GM10248 (cell line): ENCODE data around the gene TGFBR3L.
"Not testable (repeated sequence)": the region's sequence is repeated elsewhere in the genome, so short reads cannot be mapped to it uniquely, and the experiment has no call there.

Experiments
- CTCF ChIA-PET: fragments of 300-600 bp; sonication (Branson Sonifier 250); formaldehyde crosslinking; extraction: SDS; loops from one replicate; lab custom pipeline; 2021; ENCODE audit warnings: antibody characterized with exemption; lab: Yijun Ruan, JAX
- POLR2A ChIA-PET: fragments of 350-650 bp; sonication (Branson Sonifier 250); formaldehyde crosslinking; extraction: SDS; loops from one replicate; lab custom pipeline; 2020; ENCODE audit warnings: antibody characterized with exemption; lab: Yijun Ruan, JAX
- DNase-seq: peaks from one replicate; pipeline ENCODE4 v3.0.0; 2012; ENCODE audit errors: extremely low spot score
- CTCF ChIP-seq: IDR thresholded peaks from 2 replicates; pipeline ENCODE4 v1.5.1; 2012; ENCODE audit warnings: mild to moderate bottlenecking, low read depth; ENCODE audit errors: extremely low read depth, missing control alignments, control extremely low read depth

The TGFBR3L gene

GRCh38 chr19:7927605-7928333 lies 13.1 kb downstream of the TGFBR3L start:
- CTCF ChIA-PET: interaction anchor here (7.2 kb wide), 1 partner anchor 15 kb away, joined by 90 read pairs; the partner anchor contains the start of gene TIMM44
- POLR2A ChIA-PET: interaction anchor here (0.6 kb wide), 1 partner anchor 287 kb away, joined by 3 read pairs; no protein-coding TSS in a partner anchor

GRCh38 chr19:7928334-7928706 lies 13.7 kb downstream of the TGFBR3L start:
- no peak for DNase-seq
- no peak for TF ChIP-seq CTCF
- CTCF ChIA-PET: interaction anchor here (1.1 to 7.2 kb wide), 2 partner anchors 14 to 76 kb away, joined by 3 to 90 read pairs; partner anchors contain the start of gene TIMM44
- POLR2A ChIA-PET: no interaction called here

More at GRCh38 chr19:7927605-7928333, 13.1 kb downstream of the TGFBR3L start:
- DNase-seq: no peak
- no peak for TF ChIP-seq CTCF

- ChIA-PET CTCF (interaction anchor here (0.6 to 7.2 kb wide), 13 partner anchors 8 to 558 kb away, joined by 3 to 90 read pairs (median 3); partner anchors contain the start of genes MAP2K7, SNAPC2 and TIMM44), POLR2A (interaction anchor here (0.5 to 3.5 kb wide), 4 partner anchors 13 to 42 kb away, joined by 3 to 16 read pairs (median 6); partner anchors contain the start of gene TIMM44)
- peak; percentile 49 for TF ChIP-seq CTCF
- peak; percentile 75 for DNase-seq
Observed at GRCh38 chr19:7928741-7929701, 14.4 kb downstream of the TGFBR3L start.

GRCh38 chr19:7930030-7930429 lies 15.4 kb downstream of the TGFBR3L start:
- not testable (repeated sequence) for DNase-seq
- ChIA-PET POLR2A (interaction anchor here (0.6 to 3.5 kb wide), 2 partner anchors 14 to 28 kb away, joined by 3 to 16 read pairs; partner anchors contain the start of gene TIMM44), CTCF (interaction anchor here (1.1 to 7.2 kb wide), 5 partner anchors 9 to 557 kb away, joined by 3 to 90 read pairs (median 6); partner anchors contain the start of genes SNAPC2 and TIMM44)

- ChIA-PET CTCF (interaction anchor here (1.1 to 7.2 kb wide), 3 partner anchors 10 to 62 kb away, joined by 3 to 90 read pairs (median 6); partner anchors contain the start of genes SNAPC2 and TIMM44), POLR2A (interaction anchor here (0.6 to 3.5 kb wide), 2 partner anchors 13 to 29 kb away, joined by 3 to 16 read pairs; partner anchors contain the start of gene TIMM44)
- TF ChIP-seq CTCF: no peak
- no peak for DNase-seq
Observed at GRCh38 chr19:7930765-7931164, 16.1 kb downstream of the TGFBR3L start.

- CTCF ChIA-PET: interaction anchor here (1.1 to 7.2 kb wide), 3 partner anchors 11 to 62 kb away, joined by 3 to 90 read pairs (median 6); partner anchors contain the start of genes SNAPC2 and TIMM44
Observed at GRCh38 chr19:7931221-7932061, 16.8 kb downstream of the TGFBR3L start.

More at GRCh38 chr19:7931221-7932061, 16.8 kb downstream of the TGFBR3L start:
- DNase-seq: no peak
- TF ChIP-seq CTCF: no peak
- POLR2A ChIA-PET: interaction anchor here (3.5 kb wide), 1 partner anchor 12 kb away, joined by 16 read pairs; the partner anchor contains the start of gene TIMM44
